NCI-H748 (cell line): ENCODE results near the gene CEP170B.
"Not testable (repeated sequence)": the region's sequence is repeated elsewhere in the genome, so short reads cannot be mapped to it uniquely, and the experiment has no call there.

ENCODE experiments used
- DNase-seq: peaks from one replicate; lab custom pipeline; 2025; ENCODE audit not compliant: unreplicated experiment; lab: John Stamatoyannopoulos, UW

The CEP170B gene

DNA sequence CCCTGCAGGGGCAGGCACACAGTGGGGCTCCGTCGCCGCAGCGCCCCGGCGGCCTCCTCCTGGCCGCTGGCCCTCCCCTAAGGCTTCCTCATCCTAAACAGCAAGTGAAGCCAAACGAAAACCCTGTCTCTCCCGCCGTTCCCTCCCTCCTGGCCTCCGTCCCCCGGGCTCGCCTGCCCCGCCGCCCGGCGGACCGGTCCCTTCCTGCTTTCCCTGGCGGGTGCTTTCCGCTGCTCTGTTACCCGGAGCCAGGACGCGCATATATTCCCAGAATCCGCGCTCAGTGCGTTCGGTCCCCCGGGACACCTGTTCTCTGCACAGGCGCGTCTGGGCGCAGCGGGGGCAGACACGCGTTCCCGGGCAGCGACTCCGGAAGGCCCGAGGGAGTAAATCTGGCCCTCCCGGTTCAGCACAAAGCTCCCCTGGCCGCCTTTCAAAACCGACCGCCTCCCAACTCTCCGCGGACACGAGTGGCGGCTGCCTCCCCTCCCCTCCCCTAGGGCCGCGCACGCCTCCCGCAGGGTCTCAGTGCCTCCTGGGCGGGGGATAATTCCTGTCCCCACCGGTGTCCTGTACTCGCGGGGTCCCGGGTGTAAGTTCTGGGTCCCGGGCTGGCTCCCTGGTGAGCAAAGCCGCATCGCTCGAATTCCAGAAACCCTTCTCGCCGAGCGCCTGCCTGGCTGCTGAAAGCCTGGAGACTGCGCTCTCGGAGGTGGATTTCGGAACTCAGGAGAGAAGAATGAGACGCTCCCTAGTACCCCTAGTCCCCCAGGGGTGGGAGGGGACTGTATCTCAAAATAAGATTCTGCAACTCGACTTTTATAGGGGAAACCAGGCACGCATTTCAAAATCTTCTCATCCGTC, 21.4 kb upstream of the CEP170B start:
- peak; percentile 46 for DNase-seq

DNA sequence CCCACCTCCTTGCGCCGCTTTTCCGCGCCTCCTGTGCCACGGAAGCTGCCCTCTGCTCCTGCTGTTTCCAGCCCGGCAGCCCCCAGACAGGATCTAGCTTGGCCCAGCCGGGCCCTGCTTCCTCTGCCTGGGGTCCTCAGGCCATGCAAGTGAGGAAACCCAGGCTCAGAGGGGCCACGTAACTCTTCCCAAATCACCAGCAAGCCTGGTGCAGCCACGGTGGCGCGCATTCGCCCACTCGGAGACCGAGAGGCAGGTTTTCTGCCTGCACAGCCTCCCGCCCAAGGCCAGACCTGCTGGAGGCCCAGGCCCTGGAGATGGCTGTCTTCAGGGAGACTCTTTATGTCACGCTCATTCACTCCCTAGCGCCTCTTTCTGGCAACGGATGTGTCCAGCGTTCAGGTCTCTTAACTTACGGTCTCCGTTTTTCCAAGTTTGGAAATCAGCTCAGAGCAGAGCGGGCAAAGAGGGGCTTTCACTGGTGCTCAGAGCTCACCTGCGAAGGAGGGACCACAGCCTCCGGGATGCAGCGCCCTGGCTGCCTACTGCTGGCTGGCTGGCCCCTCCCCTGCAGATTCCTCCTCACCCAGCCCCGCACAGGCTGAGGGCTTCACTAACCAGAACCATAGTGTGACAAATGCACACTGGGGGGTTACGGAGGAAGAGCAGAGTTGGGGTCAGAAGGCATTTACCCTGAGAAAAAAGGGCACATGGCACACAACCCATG, 20.6 kb upstream of the CEP170B start:
- DNase-seq, result no peak

DNA sequence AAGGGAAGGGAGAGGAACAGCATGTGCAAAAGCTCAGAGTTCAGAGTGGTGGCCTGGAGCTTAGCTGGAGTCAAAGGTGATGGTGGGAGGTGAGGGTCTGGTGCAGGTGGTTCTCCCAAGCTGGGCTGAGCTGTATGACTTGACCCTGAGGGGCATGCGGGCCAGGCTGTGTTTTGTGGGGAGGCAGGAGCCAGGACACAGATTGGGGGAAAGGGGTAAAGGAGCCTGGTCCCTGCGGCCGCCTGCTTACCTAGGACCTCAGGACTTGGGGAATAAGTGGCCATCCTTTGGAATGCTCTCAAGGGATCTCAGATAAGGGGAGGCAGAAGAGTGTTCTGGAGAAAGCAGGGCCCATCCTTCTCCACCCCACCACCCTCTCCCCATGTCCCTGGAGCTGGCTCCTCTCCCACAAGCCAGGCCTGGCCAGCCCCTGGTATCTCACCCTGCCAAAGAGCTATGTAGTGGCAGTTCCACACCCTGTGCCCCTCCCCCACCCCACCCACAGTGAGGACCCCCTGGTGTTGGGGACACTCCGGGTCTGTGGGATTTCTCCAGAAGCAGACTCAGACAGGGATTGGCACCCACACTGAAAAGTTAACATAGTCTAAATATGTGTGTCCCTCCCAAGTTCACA, 19.9 kb upstream of the CEP170B start:
- DNase-seq, result no peak

DNA sequence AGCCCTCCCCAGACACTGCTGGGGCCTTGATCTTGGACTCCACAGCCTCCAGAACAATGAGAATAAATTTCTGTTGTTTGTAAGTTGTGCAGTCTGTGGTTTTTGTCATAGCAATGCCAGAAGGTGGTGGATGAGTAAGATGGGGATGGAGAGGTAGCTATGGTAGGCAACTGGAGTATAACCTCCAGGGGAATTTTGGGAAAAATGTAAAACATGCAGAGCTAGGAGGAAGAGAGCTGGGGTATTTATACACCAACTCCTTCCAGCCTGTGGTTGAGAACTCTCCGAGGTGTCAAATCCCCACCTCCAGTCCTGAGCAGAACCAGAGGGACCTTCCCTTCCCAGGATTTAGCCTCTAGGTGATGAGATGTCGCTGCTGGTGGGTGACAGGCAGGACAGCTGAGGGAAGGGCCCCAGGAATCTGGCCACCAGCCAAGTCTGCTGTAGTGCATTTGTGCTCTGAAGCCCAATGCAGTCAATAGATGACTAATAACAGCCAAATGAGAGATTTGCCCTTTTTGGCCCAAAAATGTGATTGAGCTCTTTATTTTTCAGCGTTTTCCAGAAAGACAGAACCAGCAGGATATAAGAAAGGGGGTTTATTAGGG, 19.1 kb upstream of the CEP170B start:
- peak; percentile 41 for DNase-seq

DNA sequence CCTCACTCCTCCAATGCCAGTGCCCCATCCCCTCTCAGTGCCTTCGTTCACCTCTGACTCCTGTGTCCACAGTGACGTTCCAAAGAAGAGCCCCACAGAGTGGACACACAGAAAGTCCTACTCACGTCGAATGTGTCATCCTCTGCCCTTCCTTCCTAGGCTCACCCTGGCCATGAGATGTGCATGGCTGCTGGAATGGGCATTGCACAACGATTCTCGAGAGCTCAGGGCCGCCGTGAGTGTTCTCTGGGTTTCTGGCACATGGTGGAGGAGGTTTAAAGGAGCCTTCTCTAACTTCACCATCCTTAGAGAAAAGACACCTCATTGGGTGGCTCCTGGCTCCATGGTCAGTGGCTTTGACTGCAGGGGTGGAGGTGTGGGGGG, 12.8 kb upstream of the CEP170B start:
- DNase-seq, result no peak

DNA sequence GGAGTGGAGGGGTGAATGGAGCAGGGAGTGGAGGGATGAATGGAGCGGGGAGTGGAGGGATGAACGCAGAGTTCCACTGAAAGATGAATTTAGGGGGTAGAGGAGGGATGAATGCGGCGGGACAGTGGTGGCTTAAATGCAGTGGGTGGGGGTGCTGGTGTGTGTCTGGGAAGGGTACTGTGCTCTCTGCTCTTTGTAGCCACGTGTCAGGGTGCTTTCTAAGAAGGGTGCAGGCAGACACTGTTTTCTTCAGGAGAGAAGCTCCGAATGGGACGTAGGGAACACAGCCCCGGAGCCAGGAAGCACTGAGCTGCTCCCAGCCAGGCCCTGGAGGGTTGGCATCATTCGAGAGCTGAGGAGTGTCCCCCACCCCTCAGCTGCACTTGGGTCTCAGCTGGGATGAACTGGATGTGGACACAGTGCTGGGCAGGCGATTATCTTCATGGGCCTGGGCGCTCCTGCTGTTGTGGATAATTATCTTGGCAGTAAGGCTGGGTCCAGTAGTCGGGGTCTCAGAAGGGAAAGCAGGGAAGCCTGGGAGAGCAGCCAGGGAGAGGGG, 9.5 kb upstream of the CEP170B start:
- DNase-seq, result peak; percentile 26

DNA sequence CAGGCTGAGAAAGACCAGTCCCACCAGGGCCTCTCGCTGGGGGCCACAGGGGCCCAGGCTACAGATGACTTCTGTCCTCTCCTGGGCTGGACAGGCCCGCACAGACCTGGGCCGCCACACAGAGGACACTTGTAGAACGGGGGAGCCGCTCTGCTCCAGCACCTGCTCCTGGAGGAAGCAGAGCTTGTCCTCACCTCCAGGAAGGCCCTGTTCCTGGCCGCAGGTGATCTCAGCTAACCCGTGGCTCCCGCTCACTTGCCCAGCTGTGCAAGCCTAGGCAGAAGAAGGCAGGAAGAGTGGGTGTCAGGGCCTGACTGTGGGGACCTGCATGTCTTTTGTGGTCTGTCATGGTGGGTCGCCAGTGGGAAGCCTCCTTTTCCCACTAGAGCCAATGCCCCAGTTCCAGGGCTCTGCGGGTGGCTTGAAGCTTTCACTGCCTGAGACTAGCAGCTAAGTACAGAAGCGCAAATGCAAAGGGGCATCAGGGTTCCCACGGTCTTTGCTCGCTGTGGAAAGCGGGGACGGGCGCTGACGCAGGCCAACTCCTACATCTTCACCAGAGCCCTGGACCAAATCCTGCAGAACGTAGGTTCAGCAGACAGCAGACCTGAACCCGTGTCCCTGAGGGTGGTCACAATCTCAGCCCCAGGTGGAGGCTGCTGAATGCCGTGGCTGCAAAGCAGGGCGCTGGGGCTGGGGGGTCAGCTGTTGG, 8.8 kb upstream of the CEP170B start:
- DNase-seq, result no peak

DNA sequence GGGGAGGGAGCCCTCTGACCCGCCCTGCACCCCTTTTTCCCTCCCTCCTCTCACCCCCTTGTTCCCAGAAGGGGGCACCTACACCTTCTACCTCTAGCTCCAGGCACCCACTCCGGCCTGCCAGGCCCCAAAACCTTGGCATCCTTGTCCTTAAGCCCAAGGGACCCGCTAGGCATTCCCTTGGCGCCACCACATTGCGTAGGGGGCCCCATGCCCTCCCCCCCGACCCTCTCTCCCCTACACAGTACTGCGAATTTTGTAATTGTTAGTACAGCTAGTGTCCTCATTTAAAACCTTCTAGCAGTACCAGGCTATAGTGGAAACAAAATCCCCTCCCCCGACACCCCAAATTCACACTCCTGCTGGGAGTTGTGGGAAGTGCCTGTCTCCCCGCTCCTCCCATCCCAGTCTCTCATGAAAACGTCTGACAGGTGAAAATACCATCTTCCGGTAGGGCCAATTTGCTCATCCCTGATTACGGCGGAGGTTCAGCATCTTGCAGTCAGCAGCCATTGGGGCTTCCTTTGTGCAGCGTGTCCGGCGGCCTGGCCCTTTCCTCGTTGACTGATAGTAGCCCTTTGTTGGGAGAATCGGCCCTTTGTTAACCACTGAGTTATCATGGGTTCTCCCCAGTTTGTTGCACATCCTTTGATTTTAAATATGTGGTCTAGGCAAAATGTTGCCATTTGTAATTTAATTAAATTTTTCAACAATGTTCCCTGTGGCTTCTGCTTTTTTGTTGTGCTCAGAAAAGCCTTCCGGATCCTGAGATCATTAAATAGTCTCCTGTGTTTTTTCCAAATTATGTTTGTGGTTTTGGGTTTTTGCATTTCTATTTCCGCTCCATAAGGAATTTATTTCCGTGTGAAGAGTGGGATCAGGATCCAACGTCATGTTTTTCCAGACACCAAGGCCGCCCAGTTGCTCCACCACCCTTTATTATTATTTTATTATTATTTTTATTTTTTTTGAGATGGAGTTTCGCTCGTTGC, 7.9 kb upstream of the CEP170B start:
- peak; percentile 36 for DNase-seq

DNA sequence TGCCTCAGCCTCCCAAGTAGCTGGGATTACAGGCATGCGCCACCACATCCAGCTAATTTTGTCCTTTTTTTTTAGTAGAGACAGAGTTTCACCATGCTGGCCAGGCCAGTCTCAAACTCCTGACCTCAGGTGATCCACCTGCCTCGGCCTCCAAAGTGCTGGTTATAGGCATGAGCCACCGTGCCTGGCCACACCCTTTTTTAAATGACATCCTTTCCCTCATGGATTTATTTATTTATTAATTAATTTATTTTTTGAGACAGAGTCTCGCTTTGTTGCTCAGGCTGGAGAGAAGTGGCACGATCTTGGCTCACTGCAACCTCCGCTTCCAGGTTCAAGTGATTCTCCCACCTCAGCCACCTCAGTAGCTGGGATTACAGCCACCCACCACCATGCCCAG, 7.1 kb upstream of the CEP170B start:
- not testable (repeated sequence) for DNase-seq

DNA sequence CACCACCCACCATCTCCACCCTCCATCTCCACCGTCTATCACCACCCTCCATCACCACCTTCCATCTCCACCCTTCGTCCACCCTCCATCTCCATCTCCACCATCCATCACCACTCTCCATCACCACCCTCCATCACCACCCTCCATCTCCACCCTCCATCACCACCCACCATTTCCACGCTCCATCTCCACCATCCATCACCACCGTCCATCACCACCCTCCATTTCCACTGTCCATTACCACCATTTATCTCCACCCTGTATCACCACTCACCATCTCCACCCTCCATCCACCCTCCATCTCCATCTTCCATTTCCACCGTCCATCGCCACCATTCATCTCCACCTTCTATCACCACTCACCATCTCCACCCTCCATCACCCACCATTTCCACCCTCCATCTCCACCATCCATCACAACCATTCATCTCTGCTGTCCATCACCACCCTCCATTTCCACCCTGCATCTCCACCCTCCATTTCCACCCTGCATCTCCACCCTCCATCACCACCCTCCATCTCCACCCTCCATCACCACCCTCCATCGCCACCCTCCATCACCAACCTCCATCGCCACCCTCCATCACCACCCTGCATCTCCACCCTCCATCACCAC, 6.1 kb upstream of the CEP170B start:
- DNase-seq, result no peak

DNA sequence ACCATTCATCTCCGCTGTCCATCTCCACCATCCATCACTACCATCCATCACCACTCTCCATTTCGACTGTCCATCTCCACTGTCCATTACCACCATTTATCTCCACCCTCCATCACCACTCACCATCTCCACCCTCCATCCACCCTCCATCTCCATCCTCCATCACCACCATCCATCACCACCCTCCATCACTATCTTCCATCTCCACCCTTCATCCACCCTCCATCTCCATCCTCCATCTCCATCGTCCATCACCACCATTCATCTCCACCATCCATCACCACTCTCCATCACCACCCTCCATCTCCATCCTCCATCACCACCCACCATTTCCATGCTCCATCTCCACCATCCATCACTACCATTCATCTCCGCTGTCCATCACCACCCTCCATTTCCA, 5.2 kb upstream of the CEP170B start:
- no peak for DNase-seq

DNA sequence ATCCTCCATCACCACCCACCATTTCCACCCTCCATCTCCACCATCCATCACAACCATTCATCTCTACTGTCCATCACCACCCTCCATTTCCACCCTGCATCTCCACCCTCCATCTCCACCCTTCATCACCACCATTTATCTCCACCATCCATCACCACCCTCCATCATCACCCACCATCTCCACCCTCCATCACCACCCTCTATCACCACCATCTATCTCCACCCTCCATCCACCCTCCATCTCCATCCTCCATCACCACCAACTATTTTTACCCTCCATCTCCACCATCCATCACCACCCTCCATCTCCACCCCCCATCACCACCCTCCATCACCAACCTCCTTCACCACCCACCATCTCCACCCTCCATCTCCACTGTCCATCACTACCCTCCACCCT, 4.7 kb upstream of the CEP170B start:
- DNase-seq, result no peak

DNA sequence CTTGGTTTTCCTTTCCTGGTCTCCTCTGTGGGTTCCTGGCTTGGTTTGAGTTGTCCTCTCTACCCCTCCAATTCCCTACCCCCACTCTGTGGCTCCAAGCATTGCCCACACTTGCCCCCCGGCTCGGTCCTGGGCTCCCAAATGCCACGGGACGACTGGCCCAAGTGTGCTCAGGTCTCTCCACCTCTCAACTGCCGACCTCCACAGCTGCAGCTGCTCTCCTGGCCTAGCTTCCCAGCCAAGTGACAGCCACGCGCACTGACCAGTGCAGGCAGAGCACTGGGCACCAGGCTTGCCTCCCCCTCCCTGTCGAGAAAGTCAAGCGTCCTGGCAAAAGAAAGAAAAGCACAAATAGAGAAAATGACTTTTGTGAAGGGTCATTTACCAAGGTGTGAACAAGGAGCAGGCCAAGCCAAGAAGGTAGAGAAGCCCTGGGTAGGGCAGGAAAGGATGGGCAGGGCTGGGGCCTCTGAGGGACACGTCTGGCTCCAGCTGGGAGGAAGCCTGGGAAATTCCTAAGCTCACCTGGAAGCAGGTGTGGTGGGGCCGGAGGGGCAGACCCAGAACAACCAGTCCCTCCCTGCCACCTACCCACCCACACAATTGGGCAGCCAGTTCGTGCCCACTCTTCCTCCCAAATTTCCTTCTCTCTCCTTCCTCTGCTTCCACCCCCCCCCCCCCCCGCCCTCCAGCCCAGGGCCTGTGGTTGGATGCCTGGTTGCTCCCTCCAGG, 1.8 kb upstream of the CEP170B start:
- no peak for DNase-seq

DNA sequence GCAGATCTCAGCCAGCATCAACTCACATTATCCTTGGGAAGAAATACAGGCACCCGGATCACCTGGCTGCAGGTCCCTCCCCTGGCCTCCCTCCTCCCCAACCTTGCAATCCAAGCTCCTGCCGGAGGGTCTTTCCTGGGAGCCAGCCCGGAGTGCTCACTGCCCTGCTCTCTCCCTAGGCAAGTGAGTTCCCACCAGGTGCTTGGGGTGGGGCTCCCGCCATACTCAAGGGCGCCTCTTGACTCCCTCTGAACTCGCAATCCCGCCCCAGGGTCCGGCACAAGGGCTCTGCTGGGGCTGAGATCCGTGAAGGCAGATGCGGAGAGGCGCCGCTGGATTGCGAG, 1.2 kb upstream of the CEP170B start:
- DNase-seq, result no peak

DNA sequence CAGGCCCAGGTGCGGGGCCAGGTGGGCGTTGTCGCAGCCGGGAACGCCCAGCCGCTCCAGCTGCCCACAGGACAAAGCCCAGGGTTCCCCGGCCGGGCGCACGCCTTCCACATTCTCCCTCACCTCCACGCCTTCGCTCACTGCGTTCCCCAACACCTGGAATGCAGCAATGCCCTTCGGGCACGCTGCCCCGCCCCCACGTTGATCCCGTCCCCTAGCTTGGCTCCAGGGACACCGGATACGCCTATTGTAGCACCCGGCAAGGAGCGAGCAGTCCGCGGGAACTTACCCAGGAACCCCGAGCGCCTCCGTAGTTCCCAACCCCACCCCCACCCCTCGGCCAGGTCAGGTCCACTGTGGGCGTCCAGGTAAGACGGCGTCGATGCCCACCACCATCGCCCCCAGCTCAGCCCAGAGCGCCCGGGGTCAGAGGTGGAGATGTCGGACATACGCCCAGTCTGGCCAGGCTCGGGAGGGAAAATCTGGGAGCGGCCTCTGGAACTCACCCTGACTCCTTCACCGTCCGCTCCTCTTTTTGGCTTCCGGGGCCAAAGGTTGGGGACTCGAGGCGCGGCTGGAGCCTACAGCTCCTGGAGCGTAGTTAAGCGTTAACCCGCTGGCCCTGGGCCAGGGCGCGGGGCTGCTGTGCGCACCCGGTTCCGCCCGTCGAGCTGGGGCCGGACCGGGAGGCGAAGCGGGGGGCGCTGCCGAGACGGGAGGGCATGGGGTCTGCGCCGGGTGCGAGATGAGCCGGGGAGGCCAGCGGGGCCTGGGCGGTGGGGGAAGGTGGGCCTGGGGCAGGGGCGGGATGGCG, 594 bp upstream of the CEP170B start:
- peak; percentile 84 for DNase-seq

DNA sequence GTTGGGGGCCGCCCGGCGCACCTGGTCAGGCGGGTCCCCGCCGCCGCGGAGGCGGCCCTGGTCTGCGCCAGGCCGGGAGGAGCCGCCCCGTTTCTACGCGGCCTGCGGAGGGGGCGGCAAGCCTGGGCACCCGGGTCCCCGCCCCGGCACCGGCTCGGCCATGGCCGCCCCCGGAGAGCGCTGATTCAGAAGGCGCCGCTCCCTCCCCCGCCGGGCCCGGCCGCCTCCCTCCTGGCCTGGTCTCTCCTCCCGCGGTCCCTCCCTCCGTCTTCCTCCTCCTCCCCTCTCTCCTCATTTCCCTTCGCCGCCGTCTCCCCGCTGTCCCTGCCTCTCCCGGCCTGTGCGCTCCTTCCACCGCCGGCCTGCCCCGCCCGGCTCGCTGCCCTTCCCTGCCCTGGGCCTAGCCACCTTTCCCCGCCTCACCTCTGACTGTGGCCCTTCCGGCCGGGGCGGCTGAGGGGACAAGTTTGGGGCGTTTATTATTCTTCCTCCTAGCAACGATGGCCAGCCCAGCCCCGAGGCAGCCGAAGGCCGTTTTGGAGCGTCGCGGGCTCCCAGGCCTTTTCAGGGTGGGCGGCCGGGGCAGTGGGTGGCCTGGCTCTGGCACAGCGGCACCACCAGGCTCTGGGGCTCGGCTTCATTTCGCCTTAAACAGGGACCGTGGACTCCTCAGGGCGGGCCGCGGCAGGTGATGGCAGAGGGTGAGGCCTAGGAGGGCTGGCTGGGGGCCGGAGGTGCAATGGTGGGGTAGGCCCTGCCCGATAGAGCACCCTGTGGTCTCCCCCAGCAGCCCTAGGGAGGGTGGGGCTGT, 768 bp downstream of the CEP170B start:
- peak; percentile 58 for DNase-seq
